H9 (cell line): ENCODE measurements around the gene NR2F2. TPM values are rescaled to one million over a fixed set of nuclear protein-coding genes. Genes with fewer than 3 reads are reported as not detected.
A peak's percentile ranks its signal among the peaks of the same experiment; 100 is the strongest.

ENCODE experiments used
- DNase-seq: peaks from one replicate; pipeline ENCODE4 v3.0.0-alpha.2; 2017
- H2AFZ ChIP-seq: one replicate; pipeline ENCODE4 v1.6.1; 2013; ENCODE audit warnings: mild to moderate bottlenecking, low read length, control low read depth, moderate library complexity
- H2AK5ac ChIP-seq: 2 replicates; pipeline ENCODE4 v1.6.1; 2013; ENCODE audit warnings: low read length, control low read depth, mixed read lengths; ENCODE audit not compliant: insufficient read length
- H2BK120ac ChIP-seq: one replicate; pipeline ENCODE4 v1.6.1; 2013; ENCODE audit warnings: low read depth, mild to moderate bottlenecking, low read length, control low read depth, inconsistent platforms; ENCODE audit not compliant: poor library complexity, severe bottlenecking
- H2BK12ac ChIP-seq: 2 replicates; pipeline ENCODE4 v1.6.1; 2013; ENCODE audit warnings: low read length, control low read depth, mixed read lengths, low read depth; ENCODE audit not compliant: insufficient read length
- H2BK15ac ChIP-seq: 2 replicates; pipeline ENCODE4 v1.6.1; 2013; ENCODE audit warnings: low read depth, low read length, control low read depth
- H2BK20ac ChIP-seq: one replicate; pipeline ENCODE4 v1.6.1; 2013; ENCODE audit warnings: low read depth, mild to moderate bottlenecking, low read length, control low read depth, inconsistent platforms; ENCODE audit not compliant: poor library complexity, severe bottlenecking
- H2BK5ac ChIP-seq: 2 replicates; pipeline ENCODE4 v1.6.1; 2013; ENCODE audit warnings: low read length, control low read depth, mixed read lengths; ENCODE audit not compliant: insufficient read length
- H3K14ac ChIP-seq: 2 replicates; pipeline ENCODE4 v1.6.1; 2013; ENCODE audit warnings: low read length, control low read depth; ENCODE audit not compliant: insufficient read depth
- H3K18ac ChIP-seq: 2 replicates; pipeline ENCODE4 v1.6.1; 2013; ENCODE audit warnings: low read depth, mild to moderate bottlenecking, mixed read lengths, low read length, control low read depth; ENCODE audit not compliant: insufficient read length
- H3K23ac ChIP-seq: 2 replicates; pipeline ENCODE4 v1.6.1; 2013; ENCODE audit warnings: low read length, control low read depth, mixed read lengths, low read depth; ENCODE audit not compliant: insufficient read length
- H3K23me2 ChIP-seq: 2 replicates; pipeline ENCODE4 v1.6.1; 2013; ENCODE audit warnings: low read depth, mild to moderate bottlenecking, mixed read lengths, low read length, control low read depth; ENCODE audit not compliant: insufficient read length, poor library complexity, severe bottlenecking
- H3K27ac ChIP-seq: 2 replicates; pipeline ENCODE4 v1.5.1; 2013; ENCODE audit warnings: low read length, control low read depth, mixed read lengths, low read depth; ENCODE audit not compliant: insufficient read length
- H3K27me3 ChIP-seq: 2 replicates; pipeline ENCODE4 v1.6.1; 2013; ENCODE audit warnings: low read length, control low read depth, inconsistent platforms; ENCODE audit not compliant: insufficient read depth
- H3K4ac ChIP-seq: 2 replicates; pipeline ENCODE4 v1.6.1; 2013; ENCODE audit warnings: low read depth, mild to moderate bottlenecking, control low read depth, inconsistent platforms, low read length, moderate library complexity
- H3K4me1 ChIP-seq: 2 replicates; pipeline ENCODE4 v1.6.1; 2013; ENCODE audit warnings: low read length, control low read depth, inconsistent platforms; ENCODE audit not compliant: insufficient read depth
- H3K4me2 ChIP-seq: 2 replicates; pipeline ENCODE4 v1.6.1; 2013; ENCODE audit warnings: low read length, control low read depth, mixed read lengths; ENCODE audit not compliant: insufficient read length, insufficient read depth
- H3K56ac ChIP-seq: 2 replicates; pipeline ENCODE4 v1.6.1; 2013; ENCODE audit warnings: low read depth, mild to moderate bottlenecking, mixed read lengths, low read length, control low read depth; ENCODE audit not compliant: insufficient read length
- H3K79me1 ChIP-seq: 2 replicates; pipeline ENCODE4 v1.6.1; 2013; ENCODE audit warnings: low read depth, mild to moderate bottlenecking, moderate library complexity, low read length, control low read depth, inconsistent platforms; ENCODE audit not compliant: insufficient read depth, poor library complexity, severe bottlenecking
- H3K79me2 ChIP-seq: 2 replicates; pipeline ENCODE4 v1.6.1; 2013; ENCODE audit warnings: low read length, control low read depth, inconsistent platforms; ENCODE audit not compliant: insufficient read depth
- H3K9ac ChIP-seq: 2 replicates; pipeline ENCODE4 v1.6.1; 2013; ENCODE audit warnings: low read length, control low read depth, mixed read lengths; ENCODE audit not compliant: insufficient read length; ENCODE audit errors: extremely low read depth
- H3K9me3 ChIP-seq: one replicate; pipeline ENCODE4 v1.6.1; 2013; ENCODE audit warnings: low read depth, low read length, inconsistent platforms; ENCODE audit not compliant: control insufficient read depth
- H3T11ph ChIP-seq: one replicate; pipeline ENCODE4 v1.6.1; 2013; ENCODE audit warnings: mild to moderate bottlenecking, low read length, control low read depth, inconsistent platforms
- H4K20me1 ChIP-seq: one replicate; pipeline ENCODE4 v1.6.1; 2013; ENCODE audit not compliant: control insufficient read depth, insufficient read length, insufficient read depth
- H4K5ac ChIP-seq: 2 replicates; pipeline ENCODE4 v1.6.1; 2013; ENCODE audit warnings: low read depth, mild to moderate bottlenecking, mixed read lengths, low read length, control low read depth; ENCODE audit not compliant: insufficient read length
- H4K8ac ChIP-seq: replicated peaks from 2 replicates; pipeline ENCODE4 v1.6.1; 2013; ENCODE audit warnings: low read length, control low read depth, mixed read lengths, low read depth; ENCODE audit not compliant: insufficient read length
- H4K91ac ChIP-seq: 2 replicates; pipeline ENCODE4 v1.6.1; 2013; ENCODE audit warnings: low read depth, mild to moderate bottlenecking, moderate library complexity, mixed read lengths, low read length, control low read depth; ENCODE audit not compliant: insufficient read length
- H3K27ac Mint-ChIP-seq, 3 experiments: 2 replicates in 2 of 3; 3 replicates in 1 of 3; pipeline ENCODE4 v1.8.0; 2020 to 2021; ENCODE audit warnings: mixed read lengths in 3 of 3, mild to moderate bottlenecking in 1 of 3, moderate library complexity in 1 of 3
- H3K27me3 Mint-ChIP-seq: 2 replicates; pipeline ENCODE4 v1.8.0; 2021; ENCODE audit warnings: low read depth, mild to moderate bottlenecking, moderate library complexity, mixed read lengths
- H3K36me3 Mint-ChIP-seq, 3 experiments: 2 replicates in 2 of 3; 3 replicates in 1 of 3; pipeline ENCODE4 v1.8.0; 2020 to 2021; ENCODE audit warnings: low read depth in 3 of 3, mixed read lengths in 3 of 3; ENCODE audit not compliant: insufficient read depth in 1 of 3
- H3K4me1 Mint-ChIP-seq, 2 experiments: 2 replicates each; pipeline ENCODE4 v1.8.0; 2020; ENCODE audit warnings: mixed read lengths in 2 of 2
- H3K4me3 Mint-ChIP-seq, 2 experiments: 2 replicates in 1 of 2; 3 replicates in 1 of 2; pipeline ENCODE4 v1.8.0; 2020 to 2021; ENCODE audit warnings: mild to moderate bottlenecking in 2 of 2, mixed read lengths in 2 of 2, moderate library complexity in 1 of 2
- H3K9me3 Mint-ChIP-seq, 2 experiments: 2 replicates in 1 of 2; 3 replicates in 1 of 2; pipeline ENCODE4 v1.8.0; 2020; ENCODE audit warnings: mild to moderate bottlenecking in 2 of 2, mixed read lengths in 2 of 2, moderate library complexity in 1 of 2
- CTCF ChIP-seq: fragments of 200-600 bp; sonication (generic); conservative IDR thresholded peaks from 3 replicates; pipeline ENCODE4 v1.8.0; 2021; ENCODE audit warnings: antibody characterized with exemption, mild to moderate bottlenecking
- WGBS: extraction: QIAGEN DNeasy Blood & Tissue Kit; methylation state at CpG from one replicate; pipeline ENCODE4 v1.1.7; 2013; ENCODE audit warnings: missing lambda C conversion rate, low lambda C conversion rate, mixed read lengths; ENCODE audit not compliant: insufficient read length; ENCODE audit errors: extremely low coverage; 5-methylcytosine and 5-hydroxymethylcytosine counted together
- total RNA-seq: library from RNA; stranded (reverse); gene quantifications from 2 replicates; pipeline ENCODE4 v1.2.1, GENCODE V29; 2021

The NR2F2 gene
- total RNA-seq, 1 experiment from 2014 or later = 0.24 TPM

GRCh38 chr15:96323319-96324145 lies 7.0 kb upstream of the NR2F2 start:
- WGBS = no CpG with 5 or more reads among the region's 29 CpGs
- Histone ChIP-seq H2BK5ac (no peak overlapping the region), H3K79me2 (no peaks in the 10 kb centered on the region), H2AFZ (no peak overlapping the region), H3K79me1 (no peaks in the 10 kb centered on the region), H4K8ac (no peak overlapping the region), H3K4me2 (peak overlapping the region; percentile 23), H3K4me1 (0 out of 2 replicates have a peak, but pooled peaks cover 3% of the 10 kb centered on the region), H3K9ac (no peak overlapping the region), H3K4ac (no peak overlapping the region), H3T11ph (no peak overlapping the region), H2AK5ac (no peak overlapping the region), H3K56ac (no peak overlapping the region), H4K20me1 (no peaks in the 10 kb centered on the region), H4K5ac (no peak overlapping the region), H3K23me2 (peaks cover 16% of the 10 kb centered on the region), H2BK20ac (no peak overlapping the region), H2BK12ac (no peak overlapping the region), H3K18ac (no peak overlapping the region), H4K91ac (no peak overlapping the region), H2BK120ac (no peak overlapping the region), H3K9me3 (no peaks in the 10 kb centered on the region), H2BK15ac (no peak overlapping the region), H3K27ac (no peak overlapping the region), H3K23ac (no peak overlapping the region), H3K27me3 (peaks cover 79% of the 10 kb centered on the region), H3K14ac (no peak overlapping the region)
- H3K9me3 Mint-ChIP-seq = peaks cover 0 to 5% of the 10 kb centered on the region in 2 experiments; a peak in 2 of 5 replicates
- no peak overlapping the region for H3K27ac Mint-ChIP-seq
- no peaks in the 10 kb centered on the region for H3K36me3 Mint-ChIP-seq
- TF ChIP-seq CTCF = no peak
- peak overlapping the region in 1 of 2 experiments; percentile 80; a peak in 3 of 5 replicates for H3K4me3 Mint-ChIP-seq
- peaks cover 22 to 62% of the 10 kb centered on the region in 2 experiments for H3K4me1 Mint-ChIP-seq
- no peak for DNase-seq
- peaks cover 100% of the 10 kb centered on the region for H3K27me3 Mint-ChIP-seq
